IPS DF 4.7 (cell line): ENCODE data around the gene NKX2-2.
"Not testable (repeated sequence)": the region's sequence is repeated elsewhere in the genome, so short reads cannot be mapped to it uniquely, and the experiment has no call there.

Source experiments
- DNase-seq: peaks from one replicate; pipeline ENCODE4 v3.0.0-alpha.2; 2013; ENCODE audit warnings: low spot score; ENCODE audit errors: extremely low read depth

Gene NKX2-2

DNA sequence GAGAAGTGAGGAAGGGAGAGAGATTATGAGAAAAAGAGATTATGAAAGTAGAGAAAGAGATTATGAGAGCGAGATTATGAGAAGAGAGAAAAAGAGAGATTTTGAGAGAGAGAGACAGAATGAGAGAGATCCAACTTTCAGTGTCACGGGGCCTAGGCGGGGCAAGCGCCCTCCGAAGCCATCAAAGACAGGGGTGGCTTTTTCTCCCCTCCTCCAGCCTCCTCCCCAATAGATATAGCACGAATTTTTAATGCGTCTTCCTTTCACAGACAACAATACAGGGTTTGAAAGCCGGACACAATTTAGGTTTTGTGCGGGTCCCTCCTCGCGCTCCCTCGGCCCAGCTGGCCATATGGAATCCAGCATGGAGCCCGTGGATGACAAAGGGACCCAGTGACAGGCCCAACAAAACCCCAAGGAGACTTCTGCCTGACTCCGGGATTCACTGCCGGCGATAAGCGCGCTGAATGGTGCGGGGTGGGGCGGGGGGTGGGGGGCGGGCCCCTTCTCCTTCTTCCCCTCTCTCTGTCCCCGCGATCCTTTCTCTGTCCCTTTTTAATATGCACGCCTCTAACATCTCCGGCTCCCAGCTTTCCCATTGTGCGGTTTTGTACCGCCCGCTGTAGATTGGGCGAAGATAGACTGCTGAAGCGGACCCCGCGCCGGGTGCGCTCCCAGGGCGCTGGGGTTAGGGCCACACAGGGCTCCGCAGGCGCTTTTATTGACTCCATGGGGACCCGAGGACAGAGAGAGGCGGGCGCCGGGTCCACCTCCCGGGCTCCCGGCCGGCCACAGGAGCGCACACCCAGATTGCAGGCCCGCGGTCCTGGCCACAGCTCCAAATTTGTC, 5.4 kb downstream of the NKX2-2 start:
- no peak for DNase-seq

DNA sequence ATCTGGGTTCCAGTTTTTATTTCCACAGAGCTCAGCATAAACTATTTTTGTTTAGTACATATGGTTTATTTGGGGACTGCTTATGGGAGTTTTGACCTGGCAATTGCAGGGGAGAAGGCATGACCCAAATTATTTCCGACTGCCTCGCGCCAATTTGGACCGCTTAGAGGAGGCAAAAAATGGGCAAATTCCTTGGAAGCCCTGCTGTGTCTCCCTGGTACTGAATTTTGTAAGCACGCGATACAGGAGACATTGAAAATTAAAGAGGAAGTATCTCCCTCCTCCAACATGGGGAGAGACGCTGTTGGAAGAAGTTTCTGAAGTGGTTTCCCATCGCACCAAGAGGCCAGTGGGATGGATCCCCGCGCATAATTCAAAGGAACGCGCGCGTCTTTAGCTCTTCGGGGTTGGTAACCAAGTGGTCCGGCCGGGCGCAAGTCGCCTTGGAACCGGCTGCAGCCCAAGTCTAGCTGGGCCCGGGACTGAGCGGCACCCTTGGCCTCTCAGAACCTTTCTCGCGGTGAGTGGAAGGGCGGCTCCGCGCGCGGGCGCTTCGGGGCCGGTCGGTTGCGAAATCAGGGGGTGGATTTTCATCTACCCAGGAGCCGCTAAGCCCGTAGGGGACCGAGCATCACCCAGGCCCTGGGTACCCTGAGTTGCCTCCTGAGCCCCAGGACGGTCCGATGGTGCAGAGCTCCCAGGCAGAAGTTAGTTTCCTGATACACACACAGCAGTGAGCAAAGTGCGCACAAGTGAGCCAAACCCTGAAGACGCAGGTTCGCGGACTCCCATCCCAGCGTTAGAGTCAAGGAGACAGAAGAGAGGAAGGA, 6.2 kb downstream of the NKX2-2 start:
- DNase-seq = no peak

DNA sequence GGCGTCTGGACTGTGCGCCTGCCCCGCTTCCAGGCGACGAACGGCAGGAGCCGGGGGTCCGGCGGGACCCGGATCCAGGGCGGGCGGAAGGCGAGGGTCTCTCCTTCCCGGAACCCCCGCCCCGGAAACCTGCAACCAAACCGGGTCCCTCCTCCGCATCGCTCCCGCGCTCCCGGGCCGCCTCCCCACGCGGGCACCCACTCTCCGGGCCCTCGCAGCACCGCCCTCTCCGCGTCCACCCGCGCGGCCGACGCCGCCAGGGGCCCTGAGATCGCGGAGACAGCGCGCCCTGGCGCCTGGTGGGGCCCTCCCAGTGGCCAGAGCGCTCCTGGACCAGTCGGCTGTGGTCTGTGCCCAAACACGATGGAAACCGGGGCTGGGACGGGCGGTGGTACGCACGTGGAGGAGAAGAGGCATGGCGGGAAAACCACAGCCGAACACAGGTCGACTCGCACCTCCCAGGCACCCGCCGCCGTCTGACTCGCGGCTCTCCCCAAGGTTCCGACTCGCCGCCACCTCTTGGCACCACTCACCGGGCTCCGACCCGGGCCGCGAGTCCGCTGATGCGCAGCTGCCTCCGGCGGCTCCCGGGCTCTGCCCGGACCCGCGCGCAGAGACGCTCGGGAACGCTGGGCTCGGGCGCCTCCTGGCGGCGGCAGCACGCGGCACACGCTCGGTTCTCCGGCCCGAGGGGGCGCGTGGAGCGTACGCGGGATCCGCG, 7.9 kb downstream of the NKX2-2 start:
- no peak for DNase-seq

DNA sequence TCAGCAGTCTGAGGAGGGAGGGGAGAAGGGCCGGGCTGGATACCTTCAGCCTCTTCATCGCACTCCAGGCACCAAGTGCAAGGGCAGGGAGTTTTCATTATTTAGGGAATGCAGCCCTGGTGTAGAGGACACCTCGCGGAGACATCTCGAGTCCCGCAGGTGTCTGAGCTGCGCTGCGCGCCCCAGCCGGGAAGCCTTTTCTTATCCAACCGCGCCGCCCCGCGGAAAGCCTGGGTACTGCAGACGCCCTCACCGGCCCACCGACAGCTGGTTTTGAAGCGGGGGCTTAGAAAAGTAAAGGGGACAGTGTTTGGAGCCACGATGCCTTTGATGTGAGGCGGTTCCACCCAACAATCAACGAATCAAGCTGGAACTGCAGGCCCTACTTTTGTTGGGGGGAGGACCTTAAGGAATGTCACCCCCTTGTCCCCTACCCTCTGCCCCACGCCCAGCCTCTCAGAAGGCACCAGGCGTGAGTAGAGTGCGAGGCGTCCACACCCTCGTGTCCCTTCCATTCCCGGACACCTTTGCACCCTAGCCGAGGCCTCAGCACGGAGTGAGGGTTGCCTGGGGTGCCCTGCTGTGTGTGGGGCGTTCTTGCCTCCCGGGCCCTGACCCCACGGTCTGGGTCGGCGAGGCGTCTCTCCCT, 8.6 kb downstream of the NKX2-2 start:
- DNase-seq = no peak

DNA sequence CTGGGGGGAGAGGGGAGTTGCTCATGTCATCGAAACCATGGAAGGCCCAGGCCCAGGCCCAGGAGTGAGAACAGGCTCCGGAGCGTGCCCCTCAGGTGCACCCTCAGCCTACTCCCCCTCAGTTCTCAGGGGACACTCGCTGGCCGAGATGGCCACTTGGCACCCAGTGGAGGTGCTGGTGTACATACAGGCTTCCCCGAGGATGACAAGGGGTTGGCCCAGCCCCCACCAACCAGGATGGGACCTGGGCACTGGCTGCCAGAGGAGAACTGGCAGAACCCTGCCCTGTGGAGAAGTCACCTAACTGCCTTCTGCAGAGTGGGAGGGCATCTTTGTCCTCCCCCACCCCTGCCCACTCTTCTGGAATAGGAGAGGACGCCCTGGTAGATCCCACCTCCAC, 9.5 kb downstream of the NKX2-2 start:
- DNase-seq = no peak

DNA sequence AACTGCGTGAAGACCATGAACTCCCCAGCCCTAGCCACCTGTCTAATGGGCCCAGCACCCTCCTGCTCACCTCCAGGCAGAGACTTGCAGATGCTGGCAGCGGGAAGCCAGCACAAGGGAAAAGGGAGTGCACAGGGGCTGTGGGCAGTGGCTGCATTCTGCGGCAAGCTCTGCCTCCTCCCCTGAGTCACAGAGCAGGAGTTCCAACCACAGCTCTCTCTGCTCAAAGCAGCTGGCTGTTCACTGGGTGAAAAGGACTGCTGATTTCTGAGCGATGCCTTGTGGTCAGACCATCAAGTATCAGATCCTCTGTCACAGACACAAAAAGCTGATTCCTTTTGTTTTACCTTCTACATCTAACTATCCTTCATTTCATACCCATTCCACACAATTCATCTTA, 10.5 kb downstream of the NKX2-2 start:
- no peak for DNase-seq

DNA sequence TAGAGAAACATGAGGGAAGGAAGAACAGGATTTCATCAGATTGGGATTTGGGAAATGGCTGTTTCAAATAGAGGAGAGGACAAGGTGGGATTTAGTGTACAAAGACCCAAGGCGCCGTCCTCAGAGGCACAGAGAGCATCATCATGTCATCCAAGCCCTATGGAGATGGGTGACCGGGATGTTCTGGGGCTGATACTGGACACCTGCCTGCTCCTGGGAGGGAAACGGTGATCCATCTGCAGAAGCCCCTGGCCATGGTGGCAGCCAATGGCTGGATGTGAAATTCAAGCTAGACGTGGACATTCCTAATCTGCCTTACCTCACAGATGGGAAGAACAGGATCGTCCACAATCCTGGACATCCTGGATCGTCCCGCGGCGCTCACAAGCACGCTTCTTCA, 12.7 kb downstream of the NKX2-2 start:
- no peak for DNase-seq

DNA sequence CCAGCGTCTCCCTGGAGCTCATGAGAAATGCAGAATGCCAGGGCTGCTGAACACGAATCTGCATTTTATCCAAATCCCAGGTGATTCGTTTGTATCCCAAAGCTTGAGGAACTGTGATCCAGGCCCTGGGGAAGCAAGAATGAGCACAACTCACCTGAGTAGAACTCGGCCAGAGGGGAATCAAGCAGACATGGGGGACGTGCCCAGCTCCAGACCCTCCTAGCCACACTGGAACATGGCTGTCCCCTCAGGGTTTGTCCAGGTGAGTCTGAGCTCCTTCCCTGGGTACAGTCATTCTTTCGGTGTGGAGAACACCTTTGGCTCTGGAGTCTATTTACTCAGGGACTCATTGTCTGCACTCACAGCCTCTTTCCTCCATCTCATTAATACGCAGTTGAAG, 13.3 kb downstream of the NKX2-2 start:
- no peak for DNase-seq

DNA sequence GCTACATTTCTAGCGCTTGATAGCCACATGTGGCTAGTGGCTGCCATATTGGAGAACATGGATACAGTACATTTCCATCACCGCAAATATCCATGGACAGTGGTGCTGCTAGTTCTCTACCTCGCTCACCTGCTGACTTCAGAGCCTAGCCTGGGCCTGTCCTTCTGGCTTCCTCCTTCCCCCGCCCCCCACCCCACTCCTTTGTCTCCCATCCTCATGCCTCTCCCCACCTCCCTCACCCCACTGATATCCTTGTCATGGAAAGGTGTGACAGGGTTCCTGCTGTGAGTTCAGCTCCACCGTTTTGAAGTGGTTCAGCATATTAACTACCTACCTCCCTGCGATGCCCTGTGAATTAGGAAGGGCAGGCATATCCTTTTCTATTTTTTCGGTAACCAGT, 14.2 kb downstream of the NKX2-2 start:
- DNase-seq = no peak

DNA sequence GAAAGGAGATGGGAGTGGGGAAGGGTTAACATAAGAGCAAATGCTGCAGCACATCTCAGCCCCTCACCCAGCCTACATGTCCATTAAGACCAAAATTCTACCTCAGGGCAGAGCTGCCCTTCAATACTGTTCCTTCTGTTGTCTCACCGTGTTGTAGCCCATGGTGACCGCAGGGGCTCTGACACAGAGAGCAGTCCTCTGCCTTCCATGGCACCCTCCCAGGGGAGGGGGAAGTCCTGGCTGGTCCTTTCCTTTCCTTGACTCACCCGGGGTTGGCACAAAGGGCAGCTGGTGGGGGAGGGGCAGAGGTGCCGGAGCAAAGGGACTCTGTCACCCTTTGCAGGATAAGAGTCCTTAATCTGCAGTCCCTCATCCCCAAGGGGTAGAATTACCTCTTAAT, 15.2 kb downstream of the NKX2-2 start:
- DNase-seq = no peak

DNA sequence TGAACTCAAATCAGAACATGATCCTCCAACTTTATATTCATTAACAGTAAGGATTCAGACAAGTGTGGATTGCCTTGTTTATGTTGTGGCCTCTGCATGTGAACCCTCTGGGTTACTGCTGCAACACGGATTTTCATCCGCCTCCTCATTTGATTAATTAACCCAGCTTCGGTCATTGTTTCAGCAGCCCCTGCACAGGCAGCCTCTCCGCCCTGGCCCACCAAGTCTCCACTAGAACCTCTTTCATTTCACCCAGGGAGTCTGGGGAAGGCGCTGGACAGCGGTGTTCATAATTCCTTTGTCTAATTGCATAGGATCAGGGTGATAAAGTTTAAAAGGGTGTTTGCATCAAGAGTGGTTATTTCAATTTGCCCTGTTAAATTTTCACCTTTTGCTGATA, 15.7 kb downstream of the NKX2-2 start:
- no peak for DNase-seq

DNA sequence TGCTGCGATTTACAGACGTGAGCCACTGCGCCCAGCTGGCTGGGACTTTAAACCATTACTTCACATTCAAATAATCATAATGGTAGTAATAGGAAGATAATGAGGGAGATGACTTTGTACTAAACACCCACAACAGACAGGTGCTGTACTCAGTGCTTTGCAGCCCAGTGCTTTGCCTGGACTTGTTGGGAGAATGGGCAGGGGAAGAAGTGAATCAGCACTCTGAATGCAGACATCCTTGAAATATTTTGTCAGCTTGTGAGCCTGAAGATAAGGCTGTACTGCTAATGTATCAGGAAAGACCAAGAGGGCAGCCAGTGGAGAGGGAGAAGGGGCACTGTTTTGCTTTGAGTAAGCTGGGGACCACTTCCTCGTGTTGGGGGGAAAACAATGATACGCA, 17.4 kb downstream of the NKX2-2 start:
- no peak for DNase-seq

DNA sequence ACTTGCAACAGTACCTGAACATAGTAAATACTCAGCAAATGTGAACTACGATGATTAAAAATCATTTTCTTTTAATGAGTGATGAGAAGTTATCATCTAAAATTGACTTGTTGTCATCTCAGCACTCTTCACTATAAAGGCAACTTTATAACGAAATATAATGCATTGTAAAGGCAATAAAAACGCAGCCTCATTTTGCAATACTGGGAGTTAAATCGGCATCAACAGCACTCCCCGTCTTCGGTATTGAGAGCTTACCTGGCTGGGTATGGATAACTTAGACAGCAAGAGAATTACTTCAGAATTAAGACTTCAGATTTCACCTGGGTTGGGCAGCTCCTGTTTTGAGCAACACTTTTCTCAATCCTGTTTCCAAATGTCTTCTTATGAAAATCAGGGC, 20.8 kb downstream of the NKX2-2 start:
- no peak for DNase-seq

DNA sequence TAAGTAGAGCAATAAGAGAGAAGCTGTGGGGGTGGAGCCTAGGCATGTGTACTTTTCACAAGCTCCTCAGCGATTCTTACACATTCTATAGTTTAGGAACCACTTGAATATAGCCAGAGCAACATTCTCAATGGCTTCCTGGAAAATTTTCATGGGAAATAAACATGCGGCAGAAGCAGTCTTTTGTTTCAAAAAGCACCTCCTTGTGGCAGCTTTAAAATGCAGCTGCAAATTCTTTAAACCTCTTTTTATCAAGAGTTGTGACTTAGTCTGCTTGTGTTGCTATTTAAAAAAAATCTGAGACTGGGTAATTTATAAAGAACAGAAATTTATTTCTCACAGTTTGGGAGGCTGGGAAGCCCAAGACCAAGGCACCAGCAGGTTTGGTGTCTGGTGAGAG, 23.8 kb downstream of the NKX2-2 start:
- no peak for DNase-seq

DNA sequence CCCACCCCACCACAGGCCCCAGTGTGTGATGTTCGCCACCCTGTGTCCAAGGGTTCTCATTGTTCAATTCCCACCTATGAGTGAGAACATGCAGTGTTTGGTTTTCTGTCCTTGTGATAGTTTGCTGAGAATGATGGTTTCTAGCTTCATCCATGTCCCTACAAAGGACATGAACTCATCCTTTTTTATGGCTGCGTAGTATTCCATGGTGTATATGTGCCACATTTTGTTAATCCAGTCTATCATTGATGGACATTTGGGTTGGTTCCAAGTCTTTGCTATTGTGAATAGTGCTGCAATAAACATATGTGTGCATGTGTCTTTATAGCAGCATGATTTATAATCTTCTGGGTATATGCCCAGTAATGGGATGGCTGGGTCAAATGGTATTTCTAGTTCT, 33.7 kb downstream of the NKX2-2 start:
- not testable (repeated sequence) for DNase-seq

DNA sequence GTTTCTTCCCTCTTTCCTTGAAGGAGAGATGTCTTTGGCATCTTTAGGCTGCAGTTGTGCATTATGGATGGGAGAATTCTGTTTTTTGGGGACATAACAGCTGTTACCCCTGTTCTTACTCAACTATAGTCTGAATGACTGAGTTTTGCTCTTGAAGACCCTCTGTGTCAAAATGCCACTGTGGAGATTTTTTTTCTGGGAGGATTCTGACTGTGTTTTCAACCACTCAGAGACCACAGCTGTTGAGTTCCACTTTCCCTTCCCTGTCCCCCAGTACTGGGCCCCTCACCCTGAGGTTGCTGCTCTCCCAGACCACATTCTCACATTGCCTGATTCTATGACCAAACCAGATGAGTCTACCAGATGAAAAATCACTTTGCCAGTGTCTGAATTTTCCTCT, 48.1 kb downstream of the NKX2-2 start:
- no peak for DNase-seq

DNA sequence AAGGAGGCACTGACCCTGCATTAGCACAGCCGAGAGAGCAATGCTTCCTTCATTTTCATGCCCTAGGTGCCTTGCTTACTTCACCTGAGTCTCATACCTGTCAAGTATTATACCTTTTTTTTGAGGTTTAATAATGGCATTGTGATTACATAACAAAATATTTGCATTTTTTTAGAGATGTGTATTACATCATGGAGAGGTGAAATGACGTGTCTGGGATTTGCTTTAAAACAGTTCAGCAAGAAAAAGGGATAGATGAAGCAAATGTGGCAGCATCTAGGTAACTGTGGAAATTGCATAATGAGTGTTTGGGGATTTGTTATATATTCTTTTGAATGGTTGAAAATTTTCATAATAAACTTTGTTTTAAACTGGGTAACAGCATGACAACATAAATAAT, 48.9 kb downstream of the NKX2-2 start:
- no peak for DNase-seq
